ENCODE results near the gene LMOD1. TPM values are rescaled to one million over a fixed set of nuclear protein-coding genes. Genes with fewer than 3 reads are reported as not detected.

Gene LMOD1
- total RNA-seq, 1 donor from 2014 or later: 0.41 TPM

- peaks cover 2% of the 10 kb centered on the region for H3K4me1 Mint-ChIP-seq (ENCODE audit: low read depth)
- no peaks in the 10 kb centered on the region for H3K36me3 Mint-ChIP-seq (ENCODE audit: insufficient read depth)
- peaks cover 43% of the 10 kb centered on the region for H3K27me3 Mint-ChIP-seq
- H3K27ac Mint-ChIP-seq: no peak overlapping the region
- H3K4me3 Mint-ChIP-seq (ENCODE audit: low read depth): peak overlapping the region; percentile 29
- no peak for TF ChIP-seq CTCF (IDR thresholded peaks at IDR 0.05; ENCODE audit: unreplicated experiment)
- DNase-seq (ENCODE audit: low spot score, unreplicated experiment): no peak
- H3K9me3 Mint-ChIP-seq (ENCODE audit: low read depth): no peaks in the 10 kb centered on the region
These were observed 56.1 kb downstream of the LMOD1 start for GRCh38 chr1:201890223-201890622.

GRCh38 chr1:201889090-201889968 lies 57.0 kb downstream of the LMOD1 start:
- Mint-ChIP-seq H3K27ac (no peak overlapping the region), H3K36me3 (ENCODE audit: insufficient read depth) (no peaks in the 10 kb centered on the region), H3K4me1 (ENCODE audit: low read depth) (peaks cover 2% of the 10 kb centered on the region), H3K9me3 (ENCODE audit: low read depth) (no peaks in the 10 kb centered on the region), H3K27me3 (peaks cover 47% of the 10 kb centered on the region), H3K4me3 (ENCODE audit: low read depth) (peak overlapping the region; percentile 65)
- no peak for TF ChIP-seq CTCF (IDR thresholded peaks at IDR 0.05; ENCODE audit: unreplicated experiment)
- DNase-seq (ENCODE audit: low spot score, unreplicated experiment): no peak

- TF ChIP-seq CTCF (IDR thresholded peaks at IDR 0.05; ENCODE audit: unreplicated experiment): no peak
- no peak within 1 kb of the TSS for H3K27ac Mint-ChIP-seq
- no peaks in the 10 kb centered on the region for H3K9me3 Mint-ChIP-seq (ENCODE audit: low read depth)
- H3K4me3 Mint-ChIP-seq (ENCODE audit: low read depth): peak within 1 kb of the TSS; percentile 73
- DNase-seq (ENCODE audit: low spot score, unreplicated experiment): peak; percentile 28
- peaks cover 47% of the 10 kb centered on the region for H3K27me3 Mint-ChIP-seq
- peaks cover 2% of the 10 kb centered on the region for H3K4me1 Mint-ChIP-seq (ENCODE audit: low read depth)
- no peaks in the 10 kb centered on the region for H3K36me3 Mint-ChIP-seq (ENCODE audit: insufficient read depth)
These were observed 57.9 kb downstream of the LMOD1 start, which contains the start of gene SHISA4 for GRCh38 chr1:201888282-201889089. SHISA4 (plus strand) TSS chr1:201888898; CDS start chr1:201888995, 97 bp downstream.

GRCh38 chr1:201887116-201887866 lies 59.1 kb downstream of the LMOD1 start:
- Mint-ChIP-seq H3K4me3 (ENCODE audit: low read depth) (no peak overlapping the region), H3K27me3 (peaks cover 42% of the 10 kb centered on the region), H3K9me3 (ENCODE audit: low read depth) (no peaks in the 10 kb centered on the region), H3K36me3 (ENCODE audit: insufficient read depth) (no peaks in the 10 kb centered on the region), H3K27ac (no peak overlapping the region), H3K4me1 (ENCODE audit: low read depth) (peaks cover 2% of the 10 kb centered on the region)
- TF ChIP-seq CTCF (IDR thresholded peaks at IDR 0.05; ENCODE audit: unreplicated experiment): no peak
- DNase-seq (ENCODE audit: low spot score, unreplicated experiment): no peak
